RWPE2 (cell line): ENCODE results near the gene ITPKC.
"Not testable (repeated sequence)": the region's sequence is repeated elsewhere in the genome, so short reads cannot be mapped to it uniquely, and the experiment has no call there.

Source experiments
- ATAC-seq: fragments of 200-7000 bp; cut with Tn5 transposase; 3 replicates; pipeline ENCODE4 v1.9.1; 2021; ENCODE audit warnings: low read depth
- DNase-seq: peaks from one replicate; pipeline ENCODE4 v3.0.0-alpha.2; 2020; ENCODE audit warnings: low spot score
- H3K27ac ChIP-seq: fragments of 450-650 bp; 2 replicates; pipeline ENCODE4 v1.5.1; 2017; ENCODE audit warnings: mild to moderate bottlenecking; ENCODE audit not compliant: poor library complexity, severe bottlenecking
- H3K27me3 ChIP-seq: fragments of 250-450 bp; sonication (Bioruptor Pico); 2 replicates; pipeline ENCODE4 v1.5.1; 2021; ENCODE audit warnings: mild to moderate bottlenecking, moderate library complexity; ENCODE audit not compliant: insufficient read depth, poor library complexity, severe bottlenecking
- H3K36me3 ChIP-seq: fragments of 250-450 bp; sonication (Bioruptor Pico); 2 replicates; pipeline ENCODE4 v1.5.1; 2020; ENCODE audit warnings: low read depth, mild to moderate bottlenecking, moderate library complexity
- H3K4me1 ChIP-seq: fragments of 250-450 bp; sonication (Bioruptor Pico); 2 replicates; pipeline ENCODE4 v1.5.1; 2021; ENCODE audit warnings: mild to moderate bottlenecking, moderate library complexity; ENCODE audit not compliant: insufficient read depth, poor library complexity, severe bottlenecking
- H3K4me3 ChIP-seq: fragments of 250-450 bp; sonication (Bioruptor Pico); 2 replicates; pipeline ENCODE4 v1.5.1; 2021; ENCODE audit warnings: mild to moderate bottlenecking, moderate library complexity; ENCODE audit not compliant: severe bottlenecking
- H3K9me3 ChIP-seq: fragments of 250-450 bp; sonication (Bioruptor Pico); 2 replicates; pipeline ENCODE4 v1.5.1; 2021; ENCODE audit warnings: mild to moderate bottlenecking, moderate library complexity; ENCODE audit not compliant: severe bottlenecking
- TF ChIP-seq, protein P1 (sequence below): fragments of 450-650 bp; IDR thresholded peaks from one replicate; pipeline ENCODE4 v1.5.1; 2017; ENCODE audit warnings: mild to moderate bottlenecking, moderate library complexity; ENCODE audit not compliant: poor library complexity, severe bottlenecking

The ITPKC gene

DNA sequence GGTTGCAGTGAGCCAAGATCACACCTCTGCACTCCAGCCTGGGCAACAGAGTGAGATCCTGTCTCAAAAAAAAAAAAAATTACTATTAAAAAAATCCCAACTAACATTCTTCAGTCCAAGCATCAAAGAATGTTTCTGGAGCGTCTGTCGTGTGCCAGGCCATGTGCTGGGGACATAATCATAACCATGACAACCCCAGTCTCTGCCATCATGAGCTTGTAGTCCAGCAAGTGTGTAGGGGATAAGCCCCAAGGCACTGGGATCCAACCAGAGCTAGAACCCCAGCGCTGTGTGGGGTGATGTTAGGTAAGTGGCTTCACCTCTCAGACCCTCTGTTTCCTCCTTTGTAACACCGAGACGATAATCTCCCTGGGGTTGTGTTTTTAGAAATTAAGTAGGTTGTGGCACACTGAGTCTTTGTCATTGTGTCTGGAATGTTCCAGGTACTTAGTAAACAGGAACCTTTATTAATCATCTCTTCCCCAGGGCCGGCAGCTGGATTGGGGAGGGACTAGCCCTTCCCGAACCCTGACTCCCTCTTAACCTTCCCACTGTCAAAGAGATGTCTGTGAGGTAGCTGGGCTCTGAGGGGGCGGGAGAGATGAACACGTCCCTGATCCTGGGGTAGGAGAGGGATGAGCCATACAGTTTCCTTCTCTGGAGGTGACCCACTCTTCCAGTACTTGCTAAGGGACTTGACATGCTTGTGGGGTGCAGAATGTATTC lies 5.2 kb downstream of the ITPKC start:
- no peak for DNase-seq
- Histone ChIP-seq H3K4me1 (peaks cover 31% of the 10 kb centered on the region), H3K9me3 (no peaks in the 10 kb centered on the region), H3K27ac (peak overlapping the region; percentile 98), H3K36me3 (peaks cover 83% of the 10 kb centered on the region), H3K4me3 (no peak overlapping the region), H3K27me3 (no peaks in the 10 kb centered on the region)
- TF ChIP-seq, protein P1, sequence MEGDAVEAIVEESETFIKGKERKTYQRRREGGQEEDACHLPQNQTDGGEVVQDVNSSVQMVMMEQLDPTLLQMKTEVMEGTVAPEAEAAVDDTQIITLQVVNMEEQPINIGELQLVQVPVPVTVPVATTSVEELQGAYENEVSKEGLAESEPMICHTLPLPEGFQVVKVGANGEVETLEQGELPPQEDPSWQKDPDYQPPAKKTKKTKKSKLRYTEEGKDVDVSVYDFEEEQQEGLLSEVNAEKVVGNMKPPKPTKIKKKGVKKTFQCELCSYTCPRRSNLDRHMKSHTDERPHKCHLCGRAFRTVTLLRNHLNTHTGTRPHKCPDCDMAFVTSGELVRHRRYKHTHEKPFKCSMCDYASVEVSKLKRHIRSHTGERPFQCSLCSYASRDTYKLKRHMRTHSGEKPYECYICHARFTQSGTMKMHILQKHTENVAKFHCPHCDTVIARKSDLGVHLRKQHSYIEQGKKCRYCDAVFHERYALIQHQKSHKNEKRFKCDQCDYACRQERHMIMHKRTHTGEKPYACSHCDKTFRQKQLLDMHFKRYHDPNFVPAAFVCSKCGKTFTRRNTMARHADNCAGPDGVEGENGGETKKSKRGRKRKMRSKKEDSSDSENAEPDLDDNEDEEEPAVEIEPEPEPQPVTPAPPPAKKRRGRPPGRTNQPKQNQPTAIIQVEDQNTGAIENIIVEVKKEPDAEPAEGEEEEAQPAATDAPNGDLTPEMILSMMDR = no peak
- peak; percentile 37 for ATAC-seq

GRCh38 chr19:40723661-40724254 lies 6.8 kb downstream of the ITPKC start:
- TF ChIP-seq, protein P1 = no peak
- Histone ChIP-seq H3K27ac (no peak overlapping the region), H3K27me3 (no peaks in the 10 kb centered on the region)

DNA sequence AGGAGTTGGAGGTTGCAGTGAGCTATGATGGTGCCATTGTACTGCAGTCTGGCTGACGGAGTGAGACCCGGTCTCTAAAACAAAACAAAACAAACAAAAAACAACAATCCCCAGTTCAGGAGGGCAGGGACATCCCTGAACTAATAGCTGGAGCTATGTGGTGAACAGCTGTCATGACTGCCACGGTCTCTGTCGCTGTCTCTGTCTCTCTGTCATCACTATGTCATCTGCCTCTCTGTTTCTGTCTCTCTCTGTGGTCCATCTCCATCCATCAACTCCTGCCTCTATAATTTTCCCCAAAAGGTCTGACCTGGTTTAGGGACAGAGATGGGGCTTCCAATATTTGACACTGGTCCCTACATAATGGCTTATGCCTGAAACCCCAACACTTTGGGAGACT lies 7.4 kb downstream of the ITPKC start:
- Histone ChIP-seq H3K27me3 (no peaks in the 10 kb centered on the region), H3K4me1 (peaks cover 30% of the 10 kb centered on the region), H3K36me3 (peaks cover 97% of the 10 kb centered on the region), H3K4me3 (no peak overlapping the region), H3K9me3 (no peaks in the 10 kb centered on the region), H3K27ac (no peak overlapping the region)
- no peak for ATAC-seq
- no peak for DNase-seq
- TF ChIP-seq, protein P1 = no peak

More at GRCh38 chr19:40723661-40724254, 6.8 kb downstream of the ITPKC start:
- H3K4me1 ChIP-seq = peaks cover 31% of the 10 kb centered on the region
- no peaks in the 10 kb centered on the region for H3K9me3 ChIP-seq
- H3K36me3 ChIP-seq = peaks cover 92% of the 10 kb centered on the region
- ATAC-seq (no peak), DNase-seq (no peak)
- H3K4me3 ChIP-seq = no peak overlapping the region

GRCh38 chr19:40724855-40725254 lies 7.9 kb downstream of the ITPKC start:
- no peak for DNase-seq
- TF ChIP-seq, protein P1 = no peak
- no peak overlapping the region for H3K4me3 ChIP-seq
- H3K9me3 ChIP-seq = no peaks in the 10 kb centered on the region
- H3K27me3 ChIP-seq = no peaks in the 10 kb centered on the region
- no peak for ATAC-seq
- peaks cover 97% of the 10 kb centered on the region for H3K36me3 ChIP-seq
- H3K27ac ChIP-seq = no peak overlapping the region
- H3K4me1 ChIP-seq = peaks cover 25% of the 10 kb centered on the region

GRCh38 chr19:40726279-40726678 lies 9.4 kb downstream of the ITPKC start:
- TF ChIP-seq, protein P1 = no peak
- H3K27me3 ChIP-seq = no peaks in the 10 kb centered on the region
- no peak overlapping the region for H3K27ac ChIP-seq
- ATAC-seq = no peak
- peaks cover 100% of the 10 kb centered on the region for H3K36me3 ChIP-seq
- H3K9me3 ChIP-seq = no peaks in the 10 kb centered on the region
- no peak overlapping the region for H3K4me3 ChIP-seq
- H3K4me1 ChIP-seq = peaks cover 14% of the 10 kb centered on the region
- no peak for DNase-seq

GRCh38 chr19:40730065-40730464 lies 13.2 kb downstream of the ITPKC start:
- DNase-seq, H3K4me1 ChIP-seq, ATAC-seq, H3K27ac ChIP-seq, H3K9me3 ChIP-seq, H3K4me3 ChIP-seq, H3K27me3 ChIP-seq: not testable (repeated sequence)
- H3K36me3 ChIP-seq = peaks cover 95% of the 10 kb centered on the region

DNA sequence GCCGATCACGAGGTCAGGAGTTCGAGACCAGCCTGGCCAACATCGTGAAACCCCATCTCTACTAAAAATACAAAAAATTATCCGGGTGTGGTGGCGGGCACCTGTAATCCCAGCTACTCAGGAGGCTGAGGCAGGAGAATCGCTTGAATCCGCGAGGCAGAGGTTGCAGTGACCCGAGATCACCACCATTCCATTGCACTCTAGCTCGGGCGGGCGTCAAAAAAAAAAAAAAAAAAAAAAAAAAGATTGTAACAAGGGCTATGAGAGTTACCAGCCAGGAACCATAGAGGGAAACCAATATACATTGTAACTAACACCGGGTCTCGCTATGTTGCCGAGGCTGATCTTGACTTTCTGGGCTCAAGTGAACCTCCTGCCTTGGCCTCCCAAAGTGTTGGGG lies 15.4 kb downstream of the ITPKC start:
- not testable (repeated sequence) for H3K4me1 ChIP-seq, DNase-seq, H3K27ac ChIP-seq, H3K4me3 ChIP-seq, H3K27me3 ChIP-seq, ATAC-seq, H3K9me3 ChIP-seq
- H3K36me3 ChIP-seq = peaks cover 92% of the 10 kb centered on the region
